Globus pallidus (tissue), 1 donor: ENCODE results near the gene PCP4L1.
"Not testable (repeated sequence)": the region's sequence is repeated elsewhere in the genome, so short reads cannot be mapped to it uniquely, and the experiment has no call there.

Experiments
- DNase-seq: peaks from one replicate; pipeline ENCODE4 v3.0.0-alpha.2; 2015; ENCODE audit warnings: low spot score

Gene PCP4L1

DNA sequence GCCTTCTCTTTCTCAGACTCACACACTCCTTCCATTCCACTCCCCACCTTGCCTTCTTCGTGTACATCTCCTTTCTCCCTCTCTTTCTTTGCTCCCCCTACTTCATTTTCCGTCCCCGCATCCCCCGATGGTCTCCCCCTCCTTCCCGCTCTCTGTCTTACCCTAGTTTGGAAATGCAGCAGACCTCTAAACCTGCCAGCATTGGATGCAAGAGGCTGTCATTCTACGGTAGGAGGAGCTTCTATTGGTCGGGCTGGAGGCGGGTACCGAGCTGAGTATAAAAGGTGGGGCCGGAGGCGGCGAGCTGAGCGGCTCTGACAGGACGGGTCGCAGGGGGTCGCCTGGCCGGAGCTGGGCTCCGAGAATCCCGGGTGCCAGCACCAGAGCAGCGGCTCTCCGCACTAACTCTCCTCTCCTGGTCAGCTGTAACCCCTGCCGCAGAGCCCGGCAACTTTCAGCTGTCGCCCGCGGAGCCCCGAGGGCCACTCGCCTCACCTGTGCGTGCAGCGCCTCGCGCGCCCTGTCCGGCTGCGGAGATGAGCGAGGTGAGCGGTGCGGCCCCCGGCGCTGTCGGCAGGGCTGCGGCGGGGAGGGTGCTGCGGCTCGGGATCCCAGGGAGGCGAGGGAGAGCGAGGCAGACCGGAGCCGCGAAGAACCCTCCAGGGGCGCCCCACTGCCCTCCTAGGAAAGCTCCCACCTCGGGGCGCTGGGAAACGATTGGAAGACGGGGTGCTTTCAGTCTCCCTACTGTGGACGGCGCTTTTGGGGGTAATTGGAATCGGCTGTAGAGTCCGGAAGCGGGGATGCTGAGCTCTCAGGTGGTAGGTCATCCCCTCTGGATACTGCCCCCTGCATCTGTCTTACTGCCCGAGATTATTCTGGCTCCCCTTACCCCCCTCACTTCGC is at the start of gene PCP4L1:
Gene PCP4L1, plus strand, starts transcription at position 307 of the 906 bp plus-strand sequence. Its CDS starts 230 bp downstream, at position 537.
- peak; percentile 59 for DNase-seq

DNA sequence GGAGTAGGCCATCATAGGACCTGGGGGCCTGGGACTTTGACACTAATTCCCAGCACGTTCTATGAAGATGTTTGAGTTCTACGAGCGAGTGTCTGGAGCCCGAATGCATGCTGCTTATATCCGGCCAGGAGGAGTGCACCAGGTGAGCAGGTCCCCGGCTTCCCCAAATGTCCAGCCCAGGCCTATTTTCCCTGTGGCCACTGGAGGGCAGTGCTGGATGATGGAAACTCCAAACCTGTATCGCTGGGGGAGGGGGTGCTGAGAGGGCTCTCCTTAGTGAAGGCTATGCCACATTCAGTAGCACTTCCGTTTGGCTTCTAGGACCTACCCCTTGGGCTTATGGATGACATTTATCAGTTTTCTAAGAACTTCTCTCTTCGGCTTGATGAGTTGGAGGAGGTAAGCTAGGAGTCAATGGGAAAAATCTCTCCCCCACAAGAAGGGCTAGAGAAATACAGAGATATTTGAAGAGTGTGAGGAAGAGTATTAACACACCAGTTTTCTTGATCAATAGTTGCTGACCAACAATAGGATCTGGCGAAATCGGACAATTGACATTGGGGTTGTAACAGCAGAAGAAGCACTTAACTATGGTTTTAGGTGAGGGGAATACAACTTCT is 48.6 kb upstream of the PCP4L1 start:
- peak; percentile 72 for DNase-seq

DNA sequence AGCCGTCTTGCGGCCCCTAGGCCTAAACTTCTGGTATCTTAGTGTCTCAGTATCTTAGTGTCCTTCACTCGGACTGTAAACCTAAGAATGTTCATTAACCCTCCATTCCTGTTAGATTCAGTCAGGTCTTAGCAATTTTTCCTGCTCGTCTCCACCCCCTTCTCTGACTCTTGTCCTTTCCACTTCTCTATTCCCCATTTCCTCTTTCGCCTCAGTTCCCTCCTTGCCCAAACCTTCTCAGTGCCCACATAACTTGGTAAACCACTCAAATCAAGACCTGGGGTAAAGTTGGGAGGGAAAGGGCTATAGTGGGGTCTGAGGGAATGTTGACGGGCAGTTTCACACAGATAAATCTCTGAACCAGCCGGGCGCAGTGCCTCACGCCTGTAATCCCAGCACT is 44.2 kb upstream of the PCP4L1 start:
- DNase-seq: peak; percentile 23

DNA sequence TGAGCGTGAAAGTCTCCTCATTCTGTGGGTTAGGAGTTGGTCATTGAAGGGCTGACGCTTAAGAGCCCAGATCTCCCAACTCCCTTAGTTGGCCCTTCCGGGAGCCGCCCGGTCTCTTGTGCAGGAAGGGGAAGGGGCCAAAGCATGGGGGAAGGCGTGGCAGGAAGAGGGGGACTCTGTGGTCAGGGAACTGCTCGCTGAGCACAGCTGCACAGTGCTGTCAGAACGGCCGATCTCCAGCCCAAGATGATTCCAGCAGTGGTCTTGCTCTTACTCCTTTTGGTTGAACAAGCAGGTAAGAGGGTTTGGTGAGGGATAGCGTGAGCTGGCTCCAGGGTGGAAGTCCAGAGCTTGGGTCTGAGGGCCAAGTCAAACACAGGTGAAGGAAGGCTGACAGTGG is 43.5 kb upstream of the PCP4L1 start, which contains the start of gene FCER1G:
Gene FCER1G, plus strand, starts transcription at position 220 of the 400 bp plus-strand sequence. Its CDS starts 27 bp downstream, at position 247.
- DNase-seq: no peak

DNA sequence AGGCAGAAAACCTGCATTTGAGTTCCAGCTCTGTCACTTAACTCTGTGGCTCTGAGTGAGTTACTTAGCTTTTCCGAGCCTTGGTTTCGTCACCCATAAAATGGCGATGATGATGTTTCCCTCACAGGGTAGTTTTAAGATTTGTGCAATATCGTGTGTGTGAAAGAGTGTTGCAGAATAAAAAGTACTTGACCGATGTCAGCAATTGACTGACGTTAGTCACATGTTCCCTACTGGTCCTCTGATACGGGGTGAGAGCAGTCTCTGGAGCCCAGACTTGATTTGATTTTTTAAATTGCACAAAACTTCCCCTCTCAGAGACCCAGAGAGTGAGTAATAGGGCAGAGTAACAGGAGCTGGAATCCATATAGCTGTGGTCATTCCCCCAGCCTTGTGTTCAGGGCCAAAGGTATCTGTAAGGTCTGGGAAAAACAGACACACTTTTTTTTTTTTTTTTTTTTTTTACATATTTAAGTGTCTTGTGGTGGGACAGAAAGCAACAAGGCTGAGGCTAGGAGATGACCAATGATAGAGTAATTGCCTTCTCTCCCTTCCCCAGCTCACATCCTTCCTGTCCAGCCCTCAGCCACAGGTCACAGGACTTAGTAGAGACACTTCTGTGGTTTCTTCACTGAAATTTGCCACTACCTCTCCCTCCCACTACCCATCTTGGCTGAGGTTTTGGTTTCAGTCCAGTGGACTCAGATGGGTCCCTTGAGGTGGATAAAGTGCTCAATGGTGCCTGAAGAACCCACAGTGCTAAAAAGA is 41.4 kb upstream of the PCP4L1 start:
- no peak for DNase-seq

DNA sequence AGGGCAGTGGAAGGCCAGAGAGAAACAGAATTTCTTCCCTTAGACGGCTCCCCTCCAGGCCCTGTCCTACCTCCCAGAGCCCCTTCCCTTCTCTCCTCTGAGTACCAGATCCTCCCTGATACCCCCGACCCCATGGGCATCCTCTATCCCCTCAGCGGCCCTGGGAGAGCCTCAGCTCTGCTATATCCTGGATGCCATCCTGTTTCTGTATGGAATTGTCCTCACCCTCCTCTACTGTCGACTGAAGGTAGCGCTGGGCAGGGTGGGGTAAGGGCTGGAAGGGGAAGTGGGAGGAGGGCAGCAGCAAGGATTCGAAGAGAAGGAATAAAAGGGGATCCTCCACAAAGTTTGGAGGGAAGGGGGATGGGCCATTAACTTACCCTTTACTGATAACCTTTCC is 40.7 kb upstream of the PCP4L1 start:
- no peak for DNase-seq

DNA sequence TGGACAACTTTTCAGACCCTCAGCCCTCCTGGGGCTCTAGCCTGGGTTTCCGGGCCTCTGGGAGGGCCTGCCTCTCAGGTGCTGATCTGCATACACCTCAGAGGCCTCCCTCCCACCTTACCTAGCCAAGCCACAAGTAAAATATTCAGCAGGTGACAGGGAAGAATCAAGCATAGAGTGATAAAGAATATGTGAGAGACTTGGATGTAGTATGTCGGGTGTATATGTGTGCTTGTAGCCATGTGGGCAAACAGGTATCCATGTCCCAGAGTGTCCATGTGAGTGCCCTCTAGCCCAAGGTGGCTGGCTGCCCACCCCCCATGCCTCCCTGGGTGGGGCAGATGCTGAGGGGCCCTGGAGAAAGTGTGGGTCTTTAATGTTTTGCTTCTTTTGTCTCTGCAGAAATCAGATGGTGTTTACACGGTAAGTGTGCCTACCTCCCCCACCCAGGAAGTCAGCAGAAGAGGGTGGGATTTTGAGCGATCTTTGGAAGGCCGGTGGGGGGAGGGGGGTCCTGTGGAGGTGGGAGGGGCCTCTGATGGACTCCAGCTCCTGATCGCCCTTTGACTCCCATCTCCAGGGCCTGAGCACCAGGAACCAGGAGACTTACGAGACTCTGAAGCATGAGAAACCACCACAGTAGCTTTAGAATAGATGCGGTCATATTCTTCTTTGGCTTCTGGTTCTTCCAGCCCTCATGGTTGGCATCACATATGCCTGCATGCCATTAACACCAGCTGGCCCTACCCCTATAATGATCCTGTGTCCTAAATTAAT is 40.1 kb upstream of the PCP4L1 start:
- DNase-seq: no peak

GRCh38 chr1:161219078-161219892 is 39.3 kb upstream of the PCP4L1 start:
- DNase-seq: no peak

- DNase-seq: no peak
These were observed 38.5 kb upstream of the PCP4L1 start for GRCh38 chr1:161220002-161220401.

- no peak for DNase-seq
These were observed 36.1 kb upstream of the PCP4L1 start for GRCh38 chr1:161222175-161223019.

DNA sequence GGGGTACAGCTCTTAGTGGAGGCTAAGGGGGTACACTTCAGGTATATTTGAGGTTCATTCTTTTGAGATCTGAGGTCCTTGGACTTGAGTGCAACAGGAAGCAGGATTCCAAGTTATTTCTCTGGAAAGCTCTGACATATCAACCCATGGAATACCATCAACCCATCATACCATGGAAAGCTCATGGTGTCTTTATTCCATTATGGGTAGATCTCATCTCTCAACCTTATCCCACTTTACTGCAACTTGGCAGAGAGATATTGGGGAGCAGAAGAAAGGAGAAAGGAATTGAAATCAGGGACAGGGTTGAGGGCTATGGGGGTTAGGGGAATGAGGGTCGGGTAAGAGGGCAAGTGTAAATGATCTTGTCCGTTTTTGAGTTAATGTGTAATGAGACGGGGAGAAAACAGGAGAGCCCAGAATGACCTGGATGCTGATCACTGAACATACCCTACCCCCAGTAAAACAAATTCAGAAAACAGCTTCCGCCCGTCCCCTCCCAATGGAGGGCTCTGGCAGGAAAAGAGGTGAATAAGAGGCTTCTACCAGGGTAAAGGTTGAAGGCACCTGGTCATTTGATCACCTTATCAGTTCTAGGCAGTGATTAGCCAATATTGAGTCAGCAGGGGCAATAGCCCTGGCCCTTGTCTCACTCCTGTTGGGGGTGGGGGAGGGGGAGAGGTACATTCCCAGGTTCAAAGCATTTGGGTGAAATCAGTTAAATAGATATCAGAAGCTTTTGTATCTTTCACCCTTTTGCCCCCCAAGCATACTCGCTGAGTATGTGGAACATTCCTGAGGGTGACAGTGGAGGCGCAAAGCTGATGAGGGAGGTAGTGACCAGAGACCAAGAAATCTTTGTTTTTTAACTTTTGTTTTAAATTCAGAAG is 34.5 kb upstream of the PCP4L1 start:
- DNase-seq: no peak

DNA sequence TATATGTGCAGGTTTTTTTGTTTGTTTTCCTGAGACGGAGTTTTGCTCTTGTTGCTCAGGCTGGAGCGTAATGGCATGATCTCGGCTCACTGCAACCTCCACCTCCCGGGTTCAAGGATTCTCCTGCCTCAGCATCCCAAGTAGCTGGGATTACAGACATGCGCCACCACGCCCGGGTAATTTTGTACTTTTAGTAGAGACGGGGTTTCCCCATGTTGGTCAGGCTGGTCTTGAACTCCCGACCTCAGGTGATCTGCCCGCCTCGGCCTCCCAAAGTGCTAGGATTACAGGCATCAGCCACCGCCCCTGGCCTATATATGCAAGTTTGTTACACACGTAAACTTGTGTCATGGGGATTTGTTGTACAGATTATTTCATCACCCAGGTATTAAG is 33.9 kb upstream of the PCP4L1 start:
- not testable (repeated sequence) for DNase-seq

- DNase-seq: no peak
These were observed 33.4 kb upstream of the PCP4L1 start for GRCh38 chr1:161225178-161225533.

GRCh38 chr1:161225534-161226319 is 32.8 kb upstream of the PCP4L1 start, which contains the start of gene TOMM40L:
Gene TOMM40L, plus strand, starts transcription at chr1:161226060. Its CDS starts 430 bp downstream, at chr1:161226490.
- DNase-seq: peak; percentile 99

- DNase-seq: peak; percentile 14
These were observed 32.2 kb upstream of the PCP4L1 start for GRCh38 chr1:161226320-161226711.

- DNase-seq: no peak
These were observed 31.8 kb upstream of the PCP4L1 start for GRCh38 chr1:161226759-161227158.

DNA sequence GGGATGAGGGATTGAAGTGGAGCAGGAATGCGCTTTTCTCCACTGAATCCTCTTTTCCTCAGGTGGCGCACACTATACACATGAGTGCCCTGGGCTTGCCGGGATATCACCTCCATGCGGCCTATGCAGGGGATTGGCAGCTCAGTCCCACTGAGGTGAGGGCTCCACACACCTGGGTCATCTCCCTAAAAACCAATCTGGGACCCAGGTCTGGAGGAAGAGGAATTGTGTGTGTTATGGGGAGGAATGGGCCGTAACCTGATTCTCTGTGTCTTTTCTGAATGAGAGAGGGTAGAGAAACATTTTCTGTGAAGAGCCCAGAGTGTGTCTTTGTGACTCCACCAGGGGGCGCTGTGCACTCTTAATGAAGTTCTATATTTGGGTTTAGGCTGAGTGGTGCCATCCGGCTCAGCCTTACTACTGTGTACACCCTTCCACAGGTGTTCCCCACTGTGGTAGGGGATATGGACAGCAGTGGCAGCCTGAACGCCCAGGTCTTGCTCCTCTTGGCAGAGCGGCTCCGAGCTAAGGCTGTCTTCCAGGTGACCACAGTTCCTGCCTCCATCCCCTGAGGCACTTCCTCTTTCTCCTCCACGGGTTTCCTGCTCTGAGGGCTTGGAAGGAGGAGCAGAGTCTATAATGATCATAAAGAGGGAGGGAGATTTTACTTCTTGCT is 31.2 kb upstream of the PCP4L1 start:
- DNase-seq: peak; percentile 75
